T-cell (primary cell): Measurements from ENCODE around the gene C9orf72. TPM values are rescaled to one million over a fixed set of nuclear protein-coding genes. Genes with fewer than 3 reads are reported as not detected.
A peak's percentile ranks its signal among the peaks of the same experiment; 100 is the strongest.

Experiments used
- ATAC-seq, 4 experiments: fragments of 200-7000 bp in 3 of 4; fragments of 150-1000 bp in 1 of 4; cut with Tn5 transposase; replicated peaks in 1 of 4; 1 replicate in 3 of 4; 2 replicates in 1 of 4; pipeline ENCODE4 v1.10.0; 2021; ENCODE audit warnings: moderate library complexity in 3 of 4, mild to moderate bottlenecking in 2 of 4, moderate number of reproducible peaks in 1 of 4
- CTCF ChIA-PET, 2 donors: fragments of 300-600 bp; sonication (Branson Sonifier 250); formaldehyde crosslinking; loops; one replicate each; lab custom pipeline; 2022; ENCODE audit warnings: antibody characterized with exemption in 2 of 2; lab: Charles Lee
- POLR2A ChIA-PET, 2 donors: fragments of 300-600 bp; sonication (Branson Sonifier 250); formaldehyde crosslinking; loops; one replicate each; lab custom pipeline; 2022; ENCODE audit warnings: antibody characterized with exemption in 2 of 2; lab: Charles Lee
- DNase-seq, 35 experiments: peaks; one replicate each; pipeline versions ENCODE4 v3.0.0 to v3.0.0-alpha.2; 2013 to 2023
- H3K27ac ChIP-seq: one replicate; pipeline ENCODE4 v1.5.1; 2013; ENCODE audit warnings: low read length
- H3K27me3 ChIP-seq, 2 experiments: replicated peaks in 1 of 2; 1 replicate in 1 of 2; 2 replicates in 1 of 2; pipeline versions ENCODE4 v1.6.1 to v1.7.0; 2013; ENCODE audit warnings: low read length in 1 of 2, mixed read lengths in 1 of 2; ENCODE audit not compliant: control insufficient read depth in 2 of 2, insufficient read depth in 2 of 2; ENCODE audit errors: extremely low read depth in 1 of 2
- H3K36me3 ChIP-seq, 2 donors: 1 replicate in 1 of 2; 2 replicates in 1 of 2; pipeline versions ENCODE4 v1.6.1 to v1.7.0; 2013; ENCODE audit warnings: low read length in 1 of 2; ENCODE audit not compliant: control insufficient read depth in 2 of 2, insufficient read depth in 1 of 2; ENCODE audit errors: extremely low read depth in 1 of 2
- H3K4me1 ChIP-seq, 2 experiments: 1 replicate in 1 of 2; 2 replicates in 1 of 2; pipeline versions ENCODE4 v1.6.1 to v1.7.0; 2013; ENCODE audit warnings: low read length in 2 of 2, mixed read lengths in 1 of 2; ENCODE audit not compliant: insufficient read depth in 2 of 2, control insufficient read depth in 1 of 2; ENCODE audit errors: extremely low read depth in 1 of 2
- H3K4me3 ChIP-seq, 2 donors: 1 replicate in 1 of 2; 2 replicates in 1 of 2; pipeline versions ENCODE4 v1.5.1 to v1.7.0; 2013; ENCODE audit warnings: mild to moderate bottlenecking in 2 of 2, low read length in 1 of 2, moderate library complexity in 1 of 2; ENCODE audit not compliant: control insufficient read depth in 1 of 2; ENCODE audit errors: extremely low read depth in 1 of 2
- H3K9me3 ChIP-seq: 2 replicates; pipeline ENCODE4 v1.7.0; 2013
- H3K27ac Mint-ChIP-seq, 2 donors: one replicate each; pipeline ENCODE4 v1.8.0; 2020 to 2021; ENCODE audit warnings: mild to moderate bottlenecking in 2 of 2, mixed read lengths in 2 of 2
- H3K27me3 Mint-ChIP-seq, 2 donors: one replicate each; pipeline ENCODE4 v1.8.0; 2021 to 2022; ENCODE audit warnings: mixed read lengths in 2 of 2
- H3K36me3 Mint-ChIP-seq: one replicate; pipeline ENCODE4 v1.8.0; 2021; ENCODE audit warnings: mixed read lengths
- H3K4me1 Mint-ChIP-seq, 3 donors: one replicate each; pipeline ENCODE4 v1.8.0; 2020 to 2022; ENCODE audit warnings: mixed read lengths in 3 of 3, mild to moderate bottlenecking in 1 of 3
- H3K4me3 Mint-ChIP-seq, 3 donors: one replicate each; pipeline ENCODE4 v1.8.0; 2020 to 2022; ENCODE audit warnings: mild to moderate bottlenecking in 3 of 3, mixed read lengths in 3 of 3, moderate library complexity in 3 of 3
- H3K9me3 Mint-ChIP-seq, 3 donors: one replicate each; pipeline ENCODE4 v1.8.0; 2020 to 2022; ENCODE audit warnings: mixed read lengths in 3 of 3
- WGBS: methylation state at CpG from one replicate; pipeline ENCODE4 v1.1.5; 2013; ENCODE audit warnings: missing lambda C conversion rate; ENCODE audit not compliant: insufficient coverage; 5-methylcytosine and 5-hydroxymethylcytosine counted together
- total RNA-seq, 35 experiments: library from RNA in 6 of 35; stranded (reverse) in 6 of 35; fragments of 120-200 nt in 1 of 35; gene quantifications; one replicate each; pipeline versions ENCODE4 v1.2.1 to v1.2.4 and lab custom pipeline; 2013 to 2026

Gene C9orf72
- total RNA-seq, 5 donors from 2014 or later (not counting 1 experiment from before 2014, with no cell fraction given), result 17.8 to 29.3 (median 20.6) TPM

DNA sequence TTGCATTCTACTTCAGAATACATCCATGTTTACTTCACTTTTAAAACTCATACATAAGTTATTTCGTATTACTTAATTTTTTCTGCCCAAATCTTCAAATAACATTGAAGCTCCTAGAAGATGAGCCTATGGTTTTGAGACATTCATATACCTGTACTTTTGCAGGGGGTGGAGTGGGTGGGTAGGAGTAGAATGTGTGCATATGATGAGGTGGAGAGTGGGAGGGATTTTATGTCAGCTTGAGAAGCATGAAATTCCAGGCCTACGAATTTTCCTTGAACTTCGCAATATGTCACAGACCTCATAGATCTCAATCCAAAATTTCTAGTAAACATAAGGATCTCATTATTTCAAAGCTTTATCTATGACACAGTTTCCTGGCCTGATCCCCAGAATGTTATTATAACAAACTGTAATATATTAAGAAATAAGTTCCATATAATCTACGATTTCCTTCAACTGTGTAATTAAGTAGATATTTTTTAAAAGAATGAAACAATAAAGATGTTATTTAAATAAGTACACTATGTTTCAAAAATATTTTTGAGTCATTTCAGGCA is 24.0 kb downstream of the C9orf72 start:
- H3K27me3 ChIP-seq, result no peaks in the 10 kb centered on the region
- Mint-ChIP-seq H3K9me3 (no peaks in the 10 kb centered on the region), H3K27ac (no peak overlapping the region), H3K27me3 (no peaks in the 10 kb centered on the region), H3K4me3 (no peak overlapping the region), H3K4me1 (no peaks in the 10 kb centered on the region), H3K36me3 (peaks cover 44% of the 10 kb centered on the region)
- H3K36me3 ChIP-seq, result peaks cover 0 to 26% of the 10 kb centered on the region in 2 donors
- ATAC-seq, result no peak
- no peak for DNase-seq
- POLR2A ChIA-PET, result interaction anchor here in 1 of 2 donors (0.7 kb wide), 1 partner anchor 24 kb away, joined by 3 read pairs; no protein-coding TSS in a partner anchor
- H3K4me3 ChIP-seq, result no peak overlapping the region
- no CpG with 5 or more reads among the region's 4 CpGs for WGBS
- no peaks in the 10 kb centered on the region for H3K9me3 ChIP-seq
- no peak overlapping the region for H3K27ac ChIP-seq
- CTCF ChIA-PET, result interaction anchor here in 1 of 2 donors (0.7 kb wide), 1 partner anchor 518 kb away, joined by 3 read pairs; no protein-coding TSS in a partner anchor
- no peaks in the 10 kb centered on the region for H3K4me1 ChIP-seq

DNA sequence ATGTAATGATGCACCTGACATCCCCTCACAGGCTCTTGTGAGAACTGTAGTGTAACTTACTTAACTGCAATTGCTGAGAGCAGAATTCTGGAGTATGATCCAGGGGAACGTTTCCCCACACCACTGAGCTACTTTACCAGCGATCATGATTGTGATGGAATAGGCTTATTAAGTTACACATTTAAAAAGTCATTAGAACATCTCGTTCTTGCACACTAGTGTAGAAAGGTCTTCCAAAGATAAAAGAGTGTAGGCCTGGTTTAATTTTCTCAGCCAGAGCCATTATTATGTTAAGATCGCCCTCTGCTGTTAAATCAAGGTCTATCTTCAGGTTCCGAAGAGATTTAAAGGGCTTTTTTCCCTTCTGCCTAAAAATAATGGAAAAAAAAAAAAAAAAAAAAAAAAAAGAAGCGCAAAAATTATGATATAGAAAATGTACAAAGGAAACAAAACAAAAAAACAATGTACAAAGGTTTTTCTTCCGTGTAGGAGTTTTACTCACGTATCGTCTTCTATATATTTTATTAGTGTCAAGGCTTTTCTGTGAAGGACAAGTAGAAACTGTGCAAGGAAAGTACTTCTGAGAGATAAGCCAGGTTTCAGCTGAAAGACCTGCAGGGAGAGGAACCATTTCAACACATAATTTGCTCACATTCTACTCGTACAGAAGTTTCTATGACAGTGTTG is 25.1 kb downstream of the C9orf72 start:
- Mint-ChIP-seq H3K36me3 (peaks cover 38% of the 10 kb centered on the region), H3K27me3 (no peaks in the 10 kb centered on the region), H3K4me3 (no peak overlapping the region), H3K9me3 (no peaks in the 10 kb centered on the region), H3K4me1 (no peaks in the 10 kb centered on the region), H3K27ac (no peak overlapping the region)
- no peak overlapping the region for H3K4me3 ChIP-seq
- H3K36me3 ChIP-seq, result peaks cover 0 to 18% of the 10 kb centered on the region in 2 donors
- no peak overlapping the region for H3K27ac ChIP-seq
- ATAC-seq (no peak), DNase-seq (peak in 1 of 35 experiments; percentile 8)
- H3K27me3 ChIP-seq, result no peaks in the 10 kb centered on the region
- WGBS, result no CpG with 5 or more reads among the region's 10 CpGs
- POLR2A ChIA-PET, result no interaction called here
- H3K9me3 ChIP-seq, result no peaks in the 10 kb centered on the region
- no peaks in the 10 kb centered on the region for H3K4me1 ChIP-seq
- CTCF ChIA-PET, result interaction anchor here (0.6 to 2.9 kb wide), 5 partner anchors 15 to 517 kb away, joined by 3 to 14 read pairs (median 4); no protein-coding TSS in a partner anchor

DNA sequence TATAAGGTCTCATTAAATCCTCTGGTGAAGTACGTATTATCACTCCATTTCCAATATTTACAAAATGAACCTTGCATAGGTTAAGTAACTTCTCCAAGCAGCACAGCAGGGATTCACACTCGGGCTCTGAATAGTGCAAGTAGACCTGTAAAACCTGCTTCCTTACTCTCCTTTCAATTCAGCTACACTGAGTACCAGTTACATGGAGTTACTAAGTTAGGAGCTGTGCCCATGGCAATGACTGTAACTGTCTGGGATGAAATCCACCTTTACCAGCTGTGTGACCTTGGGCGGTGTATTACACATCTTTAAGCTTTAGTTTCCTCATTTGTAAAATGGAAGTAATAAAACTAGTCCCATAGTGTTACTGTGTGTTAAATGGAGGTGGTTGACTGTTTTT is 27.8 kb downstream of the C9orf72 start:
- no CpG with 5 or more reads among the region's 3 CpGs for WGBS
- H3K27me3 Mint-ChIP-seq, result no peaks in the 10 kb centered on the region
- H3K9me3 ChIP-seq, result no peaks in the 10 kb centered on the region
- H3K4me3 ChIP-seq, result no peak overlapping the region
- no peaks in the 10 kb centered on the region for H3K4me1 Mint-ChIP-seq
- ATAC-seq, result no peak
- no peak overlapping the region for H3K27ac Mint-ChIP-seq
- H3K27me3 ChIP-seq, result no peaks in the 10 kb centered on the region
- ChIA-PET POLR2A (no interaction called here), CTCF (interaction anchor here (1.1 to 2.9 kb wide), 3 partner anchors 12 to 213 kb away, joined by 3 to 14 read pairs (median 4); partner anchors contain the start of gene MOB3B (in 1 of the 2))
- peaks cover 0 to 15% of the 10 kb centered on the region in 2 donors for H3K36me3 ChIP-seq
- no peak overlapping the region for H3K4me3 Mint-ChIP-seq
- no peak overlapping the region for H3K27ac ChIP-seq
- DNase-seq, result no peak
- H3K4me1 ChIP-seq, result no peaks in the 10 kb centered on the region
- no peaks in the 10 kb centered on the region for H3K9me3 Mint-ChIP-seq
- H3K36me3 Mint-ChIP-seq, result peaks cover 38% of the 10 kb centered on the region

DNA sequence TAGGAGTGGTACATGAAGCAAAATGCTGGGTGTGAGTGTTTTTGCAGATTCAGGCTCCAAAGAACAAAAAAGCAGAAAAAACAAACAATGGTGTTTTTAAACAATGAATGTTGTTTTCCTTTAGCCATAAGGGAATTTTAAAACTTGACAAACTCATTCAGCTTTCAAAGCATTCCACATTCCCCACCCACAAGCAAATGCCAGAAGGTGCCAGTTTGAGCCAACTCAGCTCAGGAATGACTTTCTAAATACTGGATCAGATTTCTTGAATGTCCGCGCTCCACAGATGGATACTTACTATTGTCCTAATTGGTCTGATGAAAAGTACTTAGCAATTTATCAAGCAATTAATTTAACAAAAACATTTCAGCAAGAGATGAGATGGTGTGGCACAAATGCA is 30.8 kb downstream of the C9orf72 start:
- ChIA-PET CTCF (interaction anchor here in 1 of 2 donors (0.5 kb wide), 1 partner anchor 198 kb away, joined by 3 read pairs; no protein-coding TSS in a partner anchor), POLR2A (no interaction called here)
- no CpG with 5 or more reads among the region's 2 CpGs for WGBS
- no peak overlapping the region for H3K27ac Mint-ChIP-seq
- H3K9me3 ChIP-seq, result no peaks in the 10 kb centered on the region
- H3K4me1 ChIP-seq, result no peaks in the 10 kb centered on the region
- no peak overlapping the region for H3K27ac ChIP-seq
- no peak overlapping the region for H3K4me3 ChIP-seq
- H3K36me3 Mint-ChIP-seq, result peaks cover 41% of the 10 kb centered on the region
- no peaks in the 10 kb centered on the region for H3K4me1 Mint-ChIP-seq
- H3K36me3 ChIP-seq, result peaks cover 0 to 10% of the 10 kb centered on the region in 2 donors
- H3K27me3 ChIP-seq, result no peaks in the 10 kb centered on the region
- DNase-seq (no peak), ATAC-seq (no peak)
- no peaks in the 10 kb centered on the region for H3K9me3 Mint-ChIP-seq
- H3K27me3 Mint-ChIP-seq, result no peaks in the 10 kb centered on the region
- no peak overlapping the region for H3K4me3 Mint-ChIP-seq

DNA sequence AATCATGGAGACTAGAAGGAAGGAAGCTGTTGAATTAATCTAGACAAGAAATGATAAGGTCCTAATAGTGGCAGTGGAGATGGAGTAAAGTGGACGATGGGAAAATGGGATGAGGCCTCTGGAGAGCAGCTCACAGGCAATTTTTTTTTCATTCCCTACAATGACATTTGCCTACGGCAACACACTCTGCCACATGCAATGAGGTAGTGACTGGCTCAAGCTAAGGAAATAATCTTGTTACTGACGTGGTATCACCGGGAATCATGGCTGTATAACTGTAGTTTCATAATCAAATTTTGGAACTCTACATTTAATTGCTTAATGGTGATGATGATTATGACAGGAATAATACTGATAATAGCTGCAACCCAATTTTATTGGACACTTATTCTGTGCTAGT is 31.5 kb downstream of the C9orf72 start:
- CTCF ChIA-PET, result interaction anchor here in 1 of 2 donors (1.1 kb wide), 1 partner anchor 9 kb away, joined by 3 read pairs; no protein-coding TSS in a partner anchor
- POLR2A ChIA-PET, result no interaction called here
- Histone ChIP-seq H3K9me3 (no peaks in the 10 kb centered on the region), H3K27me3 (no peaks in the 10 kb centered on the region), H3K27ac (no peak overlapping the region), H3K4me3 (no peak overlapping the region), H3K4me1 (no peaks in the 10 kb centered on the region), H3K36me3 (peaks cover 0 to 7% of the 10 kb centered on the region in 2 donors)
- Mint-ChIP-seq H3K4me1 (no peaks in the 10 kb centered on the region), H3K4me3 (no peak overlapping the region), H3K27ac (no peak overlapping the region), H3K27me3 (no peaks in the 10 kb centered on the region), H3K9me3 (no peaks in the 10 kb centered on the region), H3K36me3 (peaks cover 41% of the 10 kb centered on the region)
- DNase-seq (no peak), ATAC-seq (no peak)
- WGBS, result no CpG with 5 or more reads among the region's 4 CpGs

DNA sequence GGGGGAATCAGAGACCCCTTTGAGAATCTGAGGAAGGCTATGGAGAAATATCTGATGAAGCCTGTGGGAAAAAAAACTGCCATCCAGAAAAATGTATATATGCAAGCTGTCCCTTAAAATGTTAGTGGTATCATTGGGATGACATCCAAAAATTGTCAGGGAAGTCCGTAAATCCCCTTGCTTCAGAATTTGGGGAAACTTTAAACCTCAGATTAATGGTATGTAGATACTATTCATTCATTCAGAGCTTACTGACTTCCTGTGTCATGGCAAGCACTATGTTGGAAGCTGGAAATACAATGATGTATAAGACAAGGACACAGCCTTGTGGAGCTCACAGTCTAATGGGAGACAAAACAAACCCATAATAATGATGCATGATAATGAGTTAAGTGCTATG is 32.8 kb downstream of the C9orf72 start:
- H3K27ac Mint-ChIP-seq, result no peak overlapping the region
- H3K4me1 Mint-ChIP-seq, result no peaks in the 10 kb centered on the region
- ChIA-PET CTCF (interaction anchor here in 1 of 2 donors (0.9 kb wide), 1 partner anchor 208 kb away, joined by 3 read pairs; no protein-coding TSS in a partner anchor), POLR2A (no interaction called here)
- no peaks in the 10 kb centered on the region for H3K4me1 ChIP-seq
- no peaks in the 10 kb centered on the region for H3K27me3 Mint-ChIP-seq
- H3K27ac ChIP-seq, result no peak overlapping the region
- H3K36me3 Mint-ChIP-seq, result peaks cover 42% of the 10 kb centered on the region
- H3K36me3 ChIP-seq, result peaks cover 3 to 5% of the 10 kb centered on the region in 2 donors
- H3K27me3 ChIP-seq, result no peaks in the 10 kb centered on the region
- no peaks in the 10 kb centered on the region for H3K9me3 ChIP-seq
- no peak overlapping the region for H3K4me3 ChIP-seq
- H3K4me3 Mint-ChIP-seq, result no peak overlapping the region
- WGBS, result no CpG with 5 or more reads among the region's 1 CpG
- ATAC-seq (no peak), DNase-seq (no peak)
- H3K9me3 Mint-ChIP-seq, result no peaks in the 10 kb centered on the region
